ENCODE results near the gene MYEF2. TPM values are rescaled to one million over a fixed set of nuclear protein-coding genes. Genes with fewer than 3 reads are reported as not detected.

Gene MYEF2
- total RNA-seq, 1 experiment from 2014 or later: 111 TPM

GRCh38 chr15:48102167-48102566 lies 75.9 kb downstream of the MYEF2 start (continued):
- TF ChIP-seq ZNF425 (CRISPR knock-in tag; conservative IDR thresholded peaks at IDR 0.05): no peak
- no peak for TF ChIP-seq ZBTB21 (CRISPR knock-in tag; IDR thresholded peaks at IDR 0.05; ENCODE audit: borderline replicate concordance)
- no peak for TF ChIP-seq TCF7 (CRISPR knock-in tag; IDR thresholded peaks at IDR 0.05; ENCODE audit: low read depth)
- no peak for TF ChIP-seq MYBL2 (CRISPR knock-in tag; IDR thresholded peaks at IDR 0.05)
- no peak for TF ChIP-seq ZNF416 (CRISPR knock-in tag; IDR thresholded peaks at IDR 0.05)
- no peak for TF ChIP-seq SMAD3 (CRISPR knock-in tag; IDR thresholded peaks at IDR 0.05; ENCODE audit: borderline replicate concordance)
- no peak for TF ChIP-seq ZMAT4 (CRISPR knock-in tag; IDR thresholded peaks at IDR 0.05)
- TF ChIP-seq NFATC4 (CRISPR knock-in tag; IDR thresholded peaks at IDR 0.05): no peak
- no peak for TF ChIP-seq AFF4 (CRISPR knock-in tag; IDR thresholded peaks at IDR 0.05; ENCODE audit: borderline replicate concordance)
- no peak for TF ChIP-seq MXD4 (CRISPR knock-in tag; IDR thresholded peaks at IDR 0.05; ENCODE audit: borderline replicate concordance)
- TF ChIP-seq E2F4 (CRISPR knock-in tag; IDR thresholded peaks at IDR 0.05; ENCODE audit: borderline replicate concordance, low read depth): no peak
- TF ChIP-seq ATF1 (CRISPR knock-in tag; IDR thresholded peaks at IDR 0.05): no peak

- CTCF ChIA-PET: interaction anchor here (1.4 kb wide), 1 partner anchor 16 kb away, joined by 7 read pairs; no protein-coding TSS in a partner anchor
- Mint-ChIP-seq H3K36me3 (no peaks in the 10 kb centered on the region), H3K9me3 (no peaks in the 10 kb centered on the region), H3K4me1 (no peaks in the 10 kb centered on the region), H3K27me3 (ENCODE audit: low read depth) (no peaks in the 10 kb centered on the region), H3K27ac (no peak overlapping the region), H3K4me3 (no peak overlapping the region)
- DNase-seq (ENCODE audit: low spot score) (no peak), ATAC-seq (no peak)
- POLR2A ChIA-PET: no interaction called here
- TF ChIP-seq GABPB1 (CRISPR knock-in tag; IDR thresholded peaks at IDR 0.05) (no peak), ARID4B (CRISPR knock-in tag; IDR thresholded peaks at IDR 0.05; ENCODE audit: borderline replicate concordance) (no peak), PRDM15 (CRISPR knock-in tag; IDR thresholded peaks at IDR 0.05) (no peak), ZBTB21 (CRISPR knock-in tag; IDR thresholded peaks at IDR 0.05; ENCODE audit: borderline replicate concordance) (no peak), IRF2 (CRISPR knock-in tag; IDR thresholded peaks at IDR 0.05; ENCODE audit: borderline replicate concordance, low read depth) (no peak), E2F1 (CRISPR knock-in tag; IDR thresholded peaks at IDR 0.05) (no peak), ZNF317 (CRISPR knock-in tag; IDR thresholded peaks at IDR 0.05; ENCODE audit: borderline replicate concordance, low read depth) (no peak), JUN (CRISPR knock-in tag; IDR thresholded peaks at IDR 0.05) (no peak)
Observed at GRCh38 chr15:48101376-48101961, 76.6 kb downstream of the MYEF2 start.

All from WTC11 (cell line).